HepG2 (cell line): ENCODE results near the gene MAMSTR. TPM values are rescaled to one million over a fixed set of nuclear protein-coding genes. Genes with fewer than 3 reads are reported as not detected.
A peak's percentile ranks its signal among the peaks of the same experiment; 100 is the strongest.

ENCODE experiments used
- ARNT ChIP-seq: fragments of 450-650 bp; IDR thresholded peaks from 2 replicates; pipeline ENCODE4 v1.6.1; 2017
- ASH2L ChIP-seq: fragments of 300-600, 200-600 bp; sonication (generic); IDR thresholded peaks from 2 replicates; pipeline ENCODE4 v1.7.0; 2017; ENCODE audit warnings: low read depth, mild to moderate bottlenecking, moderate library complexity, mixed read lengths, low read length; ENCODE audit not compliant: insufficient read length
- HNRNPUL1 ChIP-seq: fragments of 200-400 bp; formaldehyde crosslinking; IDR thresholded peaks from 2 replicates; pipeline ENCODE4 v1.6.1; 2017; ENCODE audit warnings: low read depth, mild to moderate bottlenecking, low read length, moderate library complexity
- HOXA9 ChIP-seq: sonication (generic); formaldehyde crosslinking; IDR thresholded peaks from 2 replicates; pipeline ENCODE4 v1.8.1; 2022; ENCODE audit warnings: missing genetic modification reagents, mild to moderate bottlenecking, moderate library complexity, borderline replicate concordance
- IRX3 ChIP-seq: sonication (generic); formaldehyde crosslinking; IDR thresholded peaks from 2 replicates; pipeline ENCODE4 v1.8.1; 2023; ENCODE audit warnings: mild to moderate bottlenecking, low read depth, missing genetic modification reagents, borderline replicate concordance
- NCOA5 ChIP-seq: sonication (generic); formaldehyde crosslinking; IDR thresholded peaks from 2 replicates; pipeline ENCODE4 v1.4.0; 2020; ENCODE audit warnings: missing genetic modification reagents
- NFKBIZ ChIP-seq: IDR thresholded peaks from 2 replicates; pipeline ENCODE4 v1.6.1; 2018; ENCODE audit warnings: missing genetic modification reagents, missing compliant biosample characterization
- PHF5A ChIP-seq: IDR thresholded peaks from one replicate; pipeline ENCODE4 v1.6.1; 2018; ENCODE audit warnings: low read depth, missing genetic modification reagents; ENCODE audit not compliant: unreplicated experiment
- POLR2G ChIP-seq: fragments of 200-400 bp; formaldehyde crosslinking; IDR thresholded peaks from 2 replicates; pipeline ENCODE4 v1.6.1; 2018; ENCODE audit warnings: mild to moderate bottlenecking, low read depth, low read length, moderate library complexity
- PPARG ChIP-seq: conservative IDR thresholded peaks from 2 replicates; pipeline ENCODE4 v1.6.1; 2016; ENCODE audit warnings: missing biosample characterization, missing genetic modification reagents
- RARA ChIP-seq: IDR thresholded peaks from 2 replicates; pipeline ENCODE4 v1.6.1; 2016; ENCODE audit warnings: missing genetic modification reagents, missing compliant biosample characterization
- RBFOX2 ChIP-seq: fragments of 200-400 bp; formaldehyde crosslinking; IDR thresholded peaks from 2 replicates; pipeline ENCODE4 v1.6.1; 2017; ENCODE audit warnings: low read depth, mild to moderate bottlenecking, low read length
- SMAD1 ChIP-seq: sonication (generic); formaldehyde crosslinking; IDR thresholded peaks from 2 replicates; pipeline ENCODE4 v1.4.0; 2020; ENCODE audit warnings: missing genetic modification reagents, low read depth, mild to moderate bottlenecking, borderline replicate concordance
- SP5 ChIP-seq: IDR thresholded peaks from 2 replicates; pipeline ENCODE4 v1.6.1; 2016; ENCODE audit warnings: low read depth, borderline replicate concordance
- SPEN ChIP-seq: sonication (generic); formaldehyde crosslinking; IDR thresholded peaks from 2 replicates; pipeline ENCODE4 v1.5.1; 2020; ENCODE audit warnings: low read depth, mild to moderate bottlenecking, missing genetic modification reagents
- TCF7L2 ChIP-seq: IDR thresholded peaks from 2 replicates; pipeline ENCODE4 v1.6.1; 2011; ENCODE audit warnings: mild to moderate bottlenecking, low read depth, low read length, moderate library complexity
- TOE1 ChIP-seq: sonication (generic); formaldehyde crosslinking; IDR thresholded peaks from 2 replicates; pipeline ENCODE4 v1.4.0; 2020; ENCODE audit warnings: mild to moderate bottlenecking, missing genetic modification reagents
- ZBTB3 ChIP-seq: sonication (generic); formaldehyde crosslinking; IDR thresholded peaks from 2 replicates; pipeline ENCODE4 v1.4.0; 2020; ENCODE audit warnings: low read depth, mild to moderate bottlenecking, moderate library complexity, missing genetic modification reagents, borderline replicate concordance
- ZNF644 ChIP-seq: IDR thresholded peaks from 2 replicates; pipeline ENCODE4 v1.6.1; 2016; ENCODE audit warnings: low read depth
- ZNF670 ChIP-seq: sonication (generic); formaldehyde crosslinking; IDR thresholded peaks from 2 replicates; pipeline ENCODE4 v1.8.0; 2022; ENCODE audit warnings: mild to moderate bottlenecking, missing genetic modification reagents, borderline replicate concordance
- ZNF761 ChIP-seq: sonication (generic); formaldehyde crosslinking; conservative IDR thresholded peaks from 2 replicates; pipeline ENCODE4 v1.4.0; 2020; ENCODE audit warnings: mild to moderate bottlenecking, missing genetic modification reagents
- ZNF773 ChIP-seq: sonication (generic); formaldehyde crosslinking; IDR thresholded peaks from 2 replicates; pipeline ENCODE4 v1.4.0; 2020; ENCODE audit warnings: missing genetic modification reagents, borderline replicate concordance
- ZNF776 ChIP-seq: sonication (generic); formaldehyde crosslinking; IDR thresholded peaks from 2 replicates; pipeline ENCODE4 v1.4.0; 2020; ENCODE audit warnings: mild to moderate bottlenecking, missing genetic modification reagents
- polyA plus RNA-seq, 8 experiments: library from polyadenylated mRNA; depleted of rRNA in 3 of 8; stranded (reverse) in 7 of 8; unstranded in 1 of 8; fragments of >200 nt; fragmentation: Illumina TruSeq in 4 of 8; extraction: Trizol in 4 of 8; gene quantifications; 2 replicates each; pipeline versions ENCODE4 v1.2.1 to v1.2.3, GENCODE V29; 2011 to 2016; ENCODE audit warnings: low read depth in 4 of 8, missing spikeins in 1 of 8, mixed read lengths in 1 of 8; ENCODE audit not compliant: insufficient read depth in 1 of 8
- total RNA-seq, 5 experiments: library from RNA; depleted of rRNA; stranded (reverse); fragments of >200 nt; fragmentation: Illumina TruSeq; extraction: Trizol; gene quantifications; 2 replicates each; pipeline ENCODE4 v1.2.3, GENCODE V29; 2016; ENCODE audit warnings: low read depth in 1 of 5
- TF ChIP-seq, protein P1 (sequence below): sonication (generic); formaldehyde crosslinking; IDR thresholded peaks from 2 replicates; pipeline ENCODE4 v1.5.0; 2020; ENCODE audit warnings: missing genetic modification reagents
- TF ChIP-seq, protein P2 (sequence below): sonication (generic); formaldehyde crosslinking; conservative IDR thresholded peaks from 2 replicates; pipeline ENCODE4 v1.8.0; 2022; ENCODE audit warnings: missing genetic modification reagents
- TF ChIP-seq, protein P3 (sequence below): sonication (generic); formaldehyde crosslinking; IDR thresholded peaks from 2 replicates; pipeline ENCODE4 v1.5.0; 2020; ENCODE audit warnings: missing genetic modification reagents

Gene MAMSTR
- total and polyA plus RNA-seq, 2 of the 13 experiments (the other 11 are each of a cell fraction or from before 2014, with no cell fraction given), result 2.2 to 2.4 TPM

DNA sequence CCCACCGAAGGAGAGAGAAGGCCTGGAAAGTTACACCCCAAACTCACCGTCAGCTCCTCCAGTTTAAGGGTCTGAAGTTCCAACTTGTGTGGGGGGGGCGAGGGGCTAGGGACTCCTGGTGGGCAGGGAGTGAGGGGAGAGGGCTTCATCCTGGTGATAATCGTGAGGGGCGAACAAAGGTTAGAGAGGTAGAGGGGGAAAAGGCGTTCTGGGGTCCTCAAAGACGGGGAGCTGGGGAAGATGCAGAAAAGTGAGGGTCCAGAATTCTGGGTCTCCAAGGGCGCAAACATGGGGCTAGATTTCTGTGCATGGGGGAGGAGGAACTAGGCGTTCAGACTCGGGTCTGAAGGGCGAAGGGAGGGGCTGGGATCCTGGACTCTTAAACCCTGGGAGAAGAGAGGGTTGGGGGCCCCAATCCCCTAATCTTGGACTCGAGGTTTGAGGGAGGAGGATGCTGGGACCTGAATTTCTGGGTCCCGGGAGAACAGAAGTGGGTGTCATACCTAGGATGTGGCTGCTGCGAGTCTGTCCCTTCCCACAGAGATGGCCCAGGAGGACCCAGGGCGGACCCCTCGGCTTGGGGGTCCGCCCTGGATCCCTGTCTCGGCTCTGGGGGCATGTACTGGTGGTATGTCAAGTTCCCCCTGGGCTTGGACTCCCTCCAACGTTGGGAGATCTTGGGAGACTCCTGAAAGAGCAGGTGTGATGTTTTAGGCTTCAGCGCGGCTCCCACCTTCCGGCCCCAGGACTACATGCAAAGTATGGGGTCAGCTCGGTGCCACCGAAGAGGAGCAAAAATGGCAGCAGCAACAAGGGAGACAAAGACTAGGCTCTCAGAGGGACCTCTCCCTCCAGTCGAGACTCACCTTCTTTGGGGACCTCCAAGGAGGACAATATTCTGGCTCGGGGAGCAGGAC is 4.5 kb downstream of the MAMSTR start (continued):
- TF ChIP-seq, protein P1, sequence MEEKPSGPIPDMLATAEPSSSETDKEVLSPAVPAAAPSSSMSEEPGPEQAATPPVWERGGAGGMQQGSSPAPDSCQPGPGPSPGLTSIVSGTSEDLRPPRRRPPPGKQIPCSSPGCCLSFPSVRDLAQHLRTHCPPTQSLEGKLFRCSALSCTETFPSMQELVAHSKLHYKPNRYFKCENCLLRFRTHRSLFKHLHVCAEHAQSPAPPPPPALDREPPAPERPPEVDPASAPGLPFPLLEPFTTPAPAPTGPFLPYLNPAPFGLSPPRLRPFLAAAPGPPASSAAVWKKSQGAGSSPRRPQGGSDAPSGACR, result 0 out of 2 replicates have a peak, but pooled peaks have one; percentile 43
- TF ChIP-seq ZNF773 (no peak), ASH2L (peak; percentile 25), HOXA9 (CRISPR knock-in tag) (no peak), POLR2G (no peak), ZBTB3 (CRISPR knock-in tag) (no peak), SMAD1 (CRISPR knock-in tag) (no peak), IRX3 (CRISPR knock-in tag) (no peak), ZNF670 (CRISPR knock-in tag) (0 out of 2 replicates have a peak, but pooled peaks have one; percentile 70), PHF5A (CRISPR knock-in tag) (peak; percentile 50), SP5 (CRISPR knock-in tag) (peak; percentile 42; the same call in 1 of the 2 replicates), ZNF761 (CRISPR knock-in tag) (no peak), TCF7L2 (no peak), ZNF776 (no peak), NFKBIZ (CRISPR knock-in tag) (no peak), HNRNPUL1 (no peak), SPEN (CRISPR knock-in tag) (peak; percentile 4; the same call in 1 of the 2 replicates), RARA (CRISPR knock-in tag) (no peak), PPARG (CRISPR knock-in tag) (no peak), ARNT (no peak), RBFOX2 (0 out of 2 replicates have a peak, but pooled peaks have one; percentile 27), NCOA5 (CRISPR knock-in tag) (no peak), TOE1 (no peak), ZNF644 (CRISPR knock-in tag) (no peak)
- TF ChIP-seq, protein P2, sequence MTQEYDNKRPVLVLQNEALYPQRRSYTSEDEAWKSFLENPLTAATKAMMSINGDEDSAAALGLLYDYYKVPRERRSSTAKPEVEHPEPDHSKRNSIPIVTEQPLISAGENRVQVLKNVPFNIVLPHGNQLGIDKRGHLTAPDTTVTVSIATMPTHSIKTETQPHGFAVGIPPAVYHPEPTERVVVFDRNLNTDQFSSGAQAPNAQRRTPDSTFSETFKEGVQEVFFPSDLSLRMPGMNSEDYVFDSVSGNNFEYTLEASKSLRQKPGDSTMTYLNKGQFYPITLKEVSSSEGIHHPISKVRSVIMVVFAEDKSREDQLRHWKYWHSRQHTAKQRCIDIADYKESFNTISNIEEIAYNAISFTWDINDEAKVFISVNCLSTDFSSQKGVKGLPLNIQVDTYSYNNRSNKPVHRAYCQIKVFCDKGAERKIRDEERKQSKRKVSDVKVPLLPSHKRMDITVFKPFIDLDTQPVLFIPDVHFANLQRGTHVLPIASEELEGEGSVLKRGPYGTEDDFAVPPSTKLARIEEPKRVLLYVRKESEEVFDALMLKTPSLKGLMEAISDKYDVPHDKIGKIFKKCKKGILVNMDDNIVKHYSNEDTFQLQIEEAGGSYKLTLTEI (CRISPR knock-in tag), result no peak
- TF ChIP-seq, protein P3, sequence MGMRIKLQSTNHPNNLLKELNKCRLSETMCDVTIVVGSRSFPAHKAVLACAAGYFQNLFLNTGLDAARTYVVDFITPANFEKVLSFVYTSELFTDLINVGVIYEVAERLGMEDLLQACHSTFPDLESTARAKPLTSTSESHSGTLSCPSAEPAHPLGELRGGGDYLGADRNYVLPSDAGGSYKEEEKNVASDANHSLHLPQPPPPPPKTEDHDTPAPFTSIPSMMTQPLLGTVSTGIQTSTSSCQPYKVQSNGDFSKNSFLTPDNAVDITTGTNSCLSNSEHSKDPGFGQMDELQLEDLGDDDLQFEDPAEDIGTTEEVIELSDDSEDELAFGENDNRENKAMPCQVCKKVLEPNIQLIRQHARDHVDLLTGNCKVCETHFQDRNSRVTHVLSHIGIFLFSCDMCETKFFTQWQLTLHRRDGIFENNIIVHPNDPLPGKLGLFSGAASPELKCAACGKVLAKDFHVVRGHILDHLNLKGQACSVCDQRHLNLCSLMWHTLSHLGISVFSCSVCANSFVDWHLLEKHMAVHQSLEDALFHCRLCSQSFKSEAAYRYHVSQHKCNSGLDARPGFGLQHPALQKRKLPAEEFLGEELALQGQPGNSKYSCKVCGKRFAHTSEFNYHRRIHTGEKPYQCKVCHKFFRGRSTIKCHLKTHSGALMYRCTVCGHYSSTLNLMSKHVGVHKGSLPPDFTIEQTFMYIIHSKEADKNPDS, result 0 out of 2 replicates have a peak, but pooled peaks have one; percentile 27
